GM06990 (cell line): ENCODE measurements around the gene BABAM2.

Experiments
- DNase-seq: peaks from one replicate; pipeline ENCODE4 v3.0.0-alpha.2; 2011; ENCODE audit not compliant: insufficient read length; ENCODE audit errors: extremely low read depth
- H3K27me3 ChIP-seq: replicated peaks from 2 replicates; pipeline ENCODE4 v1.6.0; 2011; ENCODE audit warnings: low read length; ENCODE audit not compliant: control insufficient read depth, insufficient read depth
- H3K36me3 ChIP-seq: 2 replicates; pipeline ENCODE4 v1.5.1; 2011; ENCODE audit warnings: low read length; ENCODE audit not compliant: control insufficient read depth, insufficient read depth
- H3K4me3 ChIP-seq: replicated peaks from 2 replicates; pipeline ENCODE4 v1.5.1; 2011; ENCODE audit warnings: low read depth, mild to moderate bottlenecking, control low read depth, low read length
- TF ChIP-seq, protein P1 (sequence below): IDR thresholded peaks from 2 replicates; pipeline ENCODE4 v1.5.1; 2011; ENCODE audit warnings: low read length, control low read depth, mild to moderate bottlenecking, inconsistent platforms; ENCODE audit not compliant: insufficient read depth, poor library complexity, severe bottlenecking

BABAM2 gene

DNA sequence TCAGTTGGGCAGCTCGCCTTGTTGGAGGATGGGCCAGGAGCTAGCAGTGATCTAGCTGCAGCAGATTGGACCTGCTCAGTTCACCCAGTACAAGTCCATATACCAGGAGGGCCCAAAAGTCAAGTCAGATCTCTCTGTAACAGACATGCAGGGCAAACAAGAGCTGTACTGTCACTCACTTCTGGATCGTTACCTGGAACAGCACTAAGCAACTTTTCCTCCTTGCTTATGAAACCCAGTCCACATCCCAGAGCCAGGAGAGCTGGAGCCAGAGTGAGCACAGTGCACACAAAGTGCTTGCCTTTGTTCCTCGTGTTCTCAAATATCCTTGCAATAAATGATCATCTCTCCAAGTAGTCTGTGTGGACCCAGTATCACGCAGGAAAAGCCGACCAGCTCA is 258.0 kb downstream of the BABAM2 start:
- no peaks in the 10 kb centered on the region for H3K27me3 ChIP-seq
- TF ChIP-seq, protein P1, sequence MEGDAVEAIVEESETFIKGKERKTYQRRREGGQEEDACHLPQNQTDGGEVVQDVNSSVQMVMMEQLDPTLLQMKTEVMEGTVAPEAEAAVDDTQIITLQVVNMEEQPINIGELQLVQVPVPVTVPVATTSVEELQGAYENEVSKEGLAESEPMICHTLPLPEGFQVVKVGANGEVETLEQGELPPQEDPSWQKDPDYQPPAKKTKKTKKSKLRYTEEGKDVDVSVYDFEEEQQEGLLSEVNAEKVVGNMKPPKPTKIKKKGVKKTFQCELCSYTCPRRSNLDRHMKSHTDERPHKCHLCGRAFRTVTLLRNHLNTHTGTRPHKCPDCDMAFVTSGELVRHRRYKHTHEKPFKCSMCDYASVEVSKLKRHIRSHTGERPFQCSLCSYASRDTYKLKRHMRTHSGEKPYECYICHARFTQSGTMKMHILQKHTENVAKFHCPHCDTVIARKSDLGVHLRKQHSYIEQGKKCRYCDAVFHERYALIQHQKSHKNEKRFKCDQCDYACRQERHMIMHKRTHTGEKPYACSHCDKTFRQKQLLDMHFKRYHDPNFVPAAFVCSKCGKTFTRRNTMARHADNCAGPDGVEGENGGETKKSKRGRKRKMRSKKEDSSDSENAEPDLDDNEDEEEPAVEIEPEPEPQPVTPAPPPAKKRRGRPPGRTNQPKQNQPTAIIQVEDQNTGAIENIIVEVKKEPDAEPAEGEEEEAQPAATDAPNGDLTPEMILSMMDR, result no peak
- H3K4me3 ChIP-seq, result no peak overlapping the region
- DNase-seq, result no peak
- H3K36me3 ChIP-seq, result no peaks in the 10 kb centered on the region

DNA sequence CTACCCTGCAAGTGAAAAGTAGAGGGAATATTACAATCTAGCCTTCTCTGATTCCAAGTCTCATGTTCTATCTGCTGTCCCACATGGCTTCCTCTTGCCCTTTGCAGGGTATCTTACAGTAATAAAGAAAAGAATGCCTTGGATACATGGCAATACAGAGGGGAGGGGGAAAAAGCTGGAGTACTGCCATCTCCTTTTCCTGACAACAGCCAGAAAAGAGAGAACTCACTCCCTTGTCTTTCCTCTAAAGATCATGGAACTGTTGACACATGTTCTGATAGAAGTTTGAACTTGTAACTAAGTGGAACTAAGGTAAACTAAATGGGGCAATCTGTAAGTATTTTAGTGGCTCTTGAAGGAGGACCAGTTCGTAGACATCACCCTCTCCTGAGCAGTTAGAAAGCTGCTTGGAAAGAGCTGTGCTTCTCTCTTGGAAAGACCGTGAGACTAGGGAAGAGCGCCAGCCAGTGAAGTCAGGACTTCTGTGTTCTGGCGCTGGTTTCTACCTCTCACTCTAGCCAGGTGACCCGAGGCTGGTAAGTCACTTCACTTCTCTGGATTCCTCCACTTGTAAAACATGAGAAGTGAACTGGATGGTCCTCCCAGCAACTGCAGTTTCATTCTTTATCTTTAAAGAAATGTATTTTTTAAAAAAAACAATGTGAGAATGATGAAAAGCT is 259.8 kb downstream of the BABAM2 start:
- Histone ChIP-seq H3K4me3 (no peak overlapping the region), H3K36me3 (no peaks in the 10 kb centered on the region), H3K27me3 (no peaks in the 10 kb centered on the region)
- DNase-seq, result no peak
- TF ChIP-seq, protein P1, result no peak

DNA sequence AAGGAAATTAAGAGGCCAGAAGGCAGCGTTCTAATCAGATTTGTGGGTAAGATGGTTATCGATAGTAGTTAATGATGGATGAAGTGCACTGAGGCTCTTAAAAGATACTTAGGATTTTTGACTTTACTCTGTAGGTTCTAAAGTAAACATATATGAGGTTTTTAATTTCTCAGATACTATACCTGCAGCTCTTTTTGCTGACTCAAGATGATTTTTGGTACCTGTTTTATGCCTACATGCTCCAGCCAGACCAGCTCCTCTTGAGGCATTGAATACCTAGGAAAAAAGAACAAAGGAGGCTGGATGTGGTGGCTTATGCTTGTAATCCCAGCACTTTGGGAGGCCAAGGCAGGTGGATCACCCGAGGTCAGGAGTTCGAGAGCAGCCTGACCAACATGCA is 260.5 kb downstream of the BABAM2 start:
- Histone ChIP-seq H3K36me3 (no peaks in the 10 kb centered on the region), H3K27me3 (no peaks in the 10 kb centered on the region), H3K4me3 (no peak overlapping the region)
- TF ChIP-seq, protein P1, result no peak
- no peak for DNase-seq

DNA sequence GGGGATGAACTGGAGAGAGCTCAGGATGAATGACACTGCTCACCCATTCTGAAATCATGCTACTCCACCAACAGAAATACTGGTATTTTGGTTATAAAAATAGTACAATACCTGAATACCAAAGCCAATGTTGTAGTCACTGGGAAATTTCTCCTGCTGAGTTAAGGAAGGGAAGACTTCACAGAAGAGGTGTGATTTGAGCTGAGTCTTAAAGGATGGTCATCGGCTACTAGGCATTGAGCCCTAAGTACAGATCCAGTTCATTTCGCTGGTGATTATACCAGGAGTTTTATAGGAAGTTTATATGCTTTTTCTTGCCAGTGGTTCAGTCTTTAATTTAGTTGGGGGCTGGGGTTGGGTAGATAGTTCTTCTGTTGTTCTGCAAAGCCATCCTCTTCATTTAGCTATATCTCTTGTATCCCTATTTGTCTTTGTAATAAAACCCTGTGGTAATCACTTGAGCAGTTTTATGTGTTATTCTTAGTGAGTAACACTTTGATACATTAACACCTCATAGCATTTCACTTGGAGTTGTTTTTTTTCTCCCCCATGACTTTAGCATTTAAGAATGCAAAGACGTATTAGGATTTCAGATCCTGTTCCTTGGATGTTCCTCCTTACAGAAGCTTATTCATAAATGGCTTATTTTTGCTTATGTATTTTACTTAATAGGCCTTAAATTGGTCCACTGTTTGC is 262.2 kb downstream of the BABAM2 start:
- Histone ChIP-seq H3K4me3 (no peak overlapping the region), H3K27me3 (no peaks in the 10 kb centered on the region), H3K36me3 (no peaks in the 10 kb centered on the region)
- no peak for DNase-seq
- TF ChIP-seq, protein P1, result no peak

DNA sequence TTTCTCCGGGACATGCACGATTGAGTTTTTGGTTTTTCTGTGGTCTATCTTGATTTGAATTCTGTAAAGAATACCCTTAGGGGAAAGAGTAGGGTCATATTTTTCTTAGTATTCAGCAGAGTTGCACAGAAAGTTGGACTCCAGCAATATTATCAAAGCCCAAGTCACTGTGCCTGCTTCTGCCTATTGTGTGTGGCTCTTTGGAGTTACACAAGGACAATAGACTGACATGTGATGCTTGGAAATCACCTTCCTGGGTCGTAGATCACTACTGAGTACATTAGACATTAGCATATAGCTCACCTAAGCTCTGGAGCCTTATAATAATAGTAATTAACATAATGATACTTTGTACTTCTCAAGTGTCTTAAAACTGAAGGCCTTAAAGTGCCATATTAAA is 263.3 kb downstream of the BABAM2 start:
- no peak for DNase-seq
- H3K36me3 ChIP-seq, result no peaks in the 10 kb centered on the region
- no peak overlapping the region for H3K4me3 ChIP-seq
- TF ChIP-seq, protein P1, result no peak
- H3K27me3 ChIP-seq, result no peaks in the 10 kb centered on the region
